SK-N-SH treated with all-trans-retinoic acid at 6 μM for 48 hours (cell line): Measurements from ENCODE around the gene AKR1E2.

Experiments
- ATAC-seq: fragments of 200-7000 bp; cut with Tn5 transposase; 3 replicates; pipeline ENCODE4 v1.9.1; 2020; ENCODE audit warnings: mild to moderate bottlenecking, moderate library complexity
- CSDC2 ChIP-seq: fragments of 250-450 bp; sonication (Bioruptor Pico); IDR thresholded peaks from 2 replicates; pipeline ENCODE4 v1.5.0; 2020; ENCODE audit warnings: mild to moderate bottlenecking, moderate library complexity
- CSRNP3 ChIP-seq: fragments of 250-450 bp; sonication (Bioruptor Pico); IDR thresholded peaks from 2 replicates; pipeline ENCODE4 v1.5.1; 2021; ENCODE audit warnings: mild to moderate bottlenecking, moderate library complexity
- ESRRG ChIP-seq: fragments of 250-450 bp; sonication (Bioruptor Pico); IDR thresholded peaks from 2 replicates; pipeline ENCODE4 v1.6.1; 2021; ENCODE audit warnings: mild to moderate bottlenecking
- OSR1 ChIP-seq: fragments of 250-450 bp; sonication (Bioruptor Pico); IDR thresholded peaks from 2 replicates; pipeline ENCODE4 v1.8.0; 2022; ENCODE audit warnings: moderate library complexity, mild to moderate bottlenecking, inconsistent platforms
- POU6F1 ChIP-seq: fragments of 250-450 bp; sonication (Bioruptor Pico); IDR thresholded peaks from 2 replicates; pipeline ENCODE4 v1.8.0; 2021; ENCODE audit warnings: low read depth, mild to moderate bottlenecking, moderate library complexity, borderline replicate concordance
- RARB ChIP-seq: fragments of 250-450 bp; sonication (Bioruptor Pico); IDR thresholded peaks from 2 replicates; pipeline ENCODE4 v1.8.0; 2021; ENCODE audit warnings: mild to moderate bottlenecking, moderate library complexity
- SNAI2 ChIP-seq: fragments of 250-450 bp; sonication (Bioruptor Pico); IDR thresholded peaks from 2 replicates; pipeline ENCODE4 v1.5.0; 2020; ENCODE audit warnings: mild to moderate bottlenecking, moderate library complexity
- TCF4 ChIP-seq: fragments of 250-450 bp; sonication (Bioruptor Pico); IDR thresholded peaks from 2 replicates; pipeline ENCODE4 v1.8.0; 2021; ENCODE audit warnings: mild to moderate bottlenecking, moderate library complexity, borderline replicate concordance
- TOX ChIP-seq: fragments of 250-450 bp; sonication (Bioruptor Pico); IDR thresholded peaks from 2 replicates; pipeline ENCODE4 v1.8.0; 2021; ENCODE audit warnings: mild to moderate bottlenecking, moderate library complexity, borderline replicate concordance
- ZC3H10 ChIP-seq: fragments of 250-450 bp; sonication (Bioruptor Pico); IDR thresholded peaks from 2 replicates; pipeline ENCODE4 v1.5.1; 2021; ENCODE audit warnings: mild to moderate bottlenecking, moderate library complexity
- ZFP3 ChIP-seq: fragments of 250-450 bp; sonication (Bioruptor Pico); IDR thresholded peaks from 2 replicates; pipeline ENCODE4 v1.5.0; 2020; ENCODE audit warnings: mild to moderate bottlenecking, moderate library complexity
- ZFP30 ChIP-seq: fragments of 450-650 bp; formaldehyde crosslinking; IDR thresholded peaks from 2 replicates; pipeline ENCODE4 v1.5.0; 2022; ENCODE audit warnings: mild to moderate bottlenecking, moderate library complexity
- ZNF565 ChIP-seq: fragments of 450-650 bp; formaldehyde crosslinking; conservative IDR thresholded peaks from 2 replicates; pipeline ENCODE4 v1.5.0; 2020; ENCODE audit warnings: low read depth, mild to moderate bottlenecking, moderate library complexity
- ZNF70 ChIP-seq: fragments of 450-650 bp; formaldehyde crosslinking; IDR thresholded peaks from 2 replicates; pipeline ENCODE4 v1.5.0; 2020; ENCODE audit warnings: mild to moderate bottlenecking, moderate library complexity
- ZNF8 ChIP-seq: fragments of 450-650 bp; formaldehyde crosslinking; IDR thresholded peaks from 2 replicates; pipeline ENCODE4 v1.5.0; 2020; ENCODE audit warnings: mild to moderate bottlenecking, moderate library complexity
- TF ChIP-seq, protein P1 (sequence below): fragments of 250-450 bp; sonication (Bioruptor Pico); IDR thresholded peaks from 2 replicates; pipeline ENCODE4 v1.8.0; 2020; ENCODE audit warnings: mild to moderate bottlenecking, moderate library complexity, borderline replicate concordance
- TF ChIP-seq, protein P2 (sequence below): fragments of 250-450 bp; sonication (Bioruptor Pico); IDR thresholded peaks from 2 replicates; pipeline ENCODE4 v1.5.0; 2020; ENCODE audit warnings: mild to moderate bottlenecking, moderate library complexity
- TF ChIP-seq, protein P3 (sequence below): fragments of 250-450 bp; sonication (Bioruptor Pico); IDR thresholded peaks from 2 replicates; pipeline ENCODE4 v1.5.1; 2020; ENCODE audit warnings: low read depth, mild to moderate bottlenecking, moderate library complexity

AKR1E2 gene

DNA sequence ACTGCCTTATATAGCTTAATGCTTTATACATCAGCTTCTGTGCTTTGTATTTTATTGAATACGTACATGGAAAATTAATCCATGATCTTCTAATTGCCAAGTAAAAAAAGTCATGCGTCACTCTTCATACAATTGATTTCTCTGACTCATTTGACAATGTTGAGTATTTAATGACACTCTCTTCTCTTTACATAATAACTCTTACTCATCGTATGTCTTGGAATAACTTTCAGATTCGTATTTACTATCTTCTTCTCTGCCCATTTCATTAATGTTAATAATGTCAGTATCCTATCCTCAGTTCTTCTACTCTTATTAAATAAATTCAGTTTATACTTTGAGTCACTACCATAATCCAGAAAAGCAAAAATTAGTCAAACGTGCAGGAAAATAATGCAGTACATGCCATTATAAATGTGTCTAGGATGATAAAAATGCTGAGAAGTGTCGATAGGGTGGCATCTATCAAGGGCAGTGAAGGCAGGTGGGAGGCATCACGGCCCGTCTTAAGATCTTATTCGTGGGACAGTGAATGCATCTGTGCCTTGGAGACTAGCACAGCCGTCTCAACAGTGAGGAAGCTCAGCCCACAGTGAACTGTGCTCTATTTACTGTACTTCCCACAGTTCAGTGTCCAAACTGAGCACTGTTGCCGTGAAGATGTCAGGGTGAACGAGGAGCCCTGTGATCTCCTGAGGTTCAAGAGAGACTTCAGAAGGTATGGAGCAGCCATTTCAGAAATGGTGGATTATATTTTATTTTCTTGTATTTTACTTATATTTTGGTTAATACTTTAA lies 39.8 kb upstream of the AKR1E2 start:
- no peak for ATAC-seq
- TF ChIP-seq ZFP30 (CRISPR knock-in tag) (no peak), ZNF70 (CRISPR knock-in tag) (no peak), TCF4 (CRISPR knock-in tag) (no peak), ZNF565 (CRISPR knock-in tag) (no peak), CSDC2 (CRISPR knock-in tag) (no peak), ZC3H10 (CRISPR knock-in tag) (no peak), ZFP3 (no peak), CSRNP3 (CRISPR knock-in tag) (no peak), OSR1 (CRISPR knock-in tag) (no peak), ESRRG (CRISPR knock-in tag) (no peak), RARB (CRISPR knock-in tag) (no peak), ZNF8 (no peak)
- TF ChIP-seq, protein P1, sequence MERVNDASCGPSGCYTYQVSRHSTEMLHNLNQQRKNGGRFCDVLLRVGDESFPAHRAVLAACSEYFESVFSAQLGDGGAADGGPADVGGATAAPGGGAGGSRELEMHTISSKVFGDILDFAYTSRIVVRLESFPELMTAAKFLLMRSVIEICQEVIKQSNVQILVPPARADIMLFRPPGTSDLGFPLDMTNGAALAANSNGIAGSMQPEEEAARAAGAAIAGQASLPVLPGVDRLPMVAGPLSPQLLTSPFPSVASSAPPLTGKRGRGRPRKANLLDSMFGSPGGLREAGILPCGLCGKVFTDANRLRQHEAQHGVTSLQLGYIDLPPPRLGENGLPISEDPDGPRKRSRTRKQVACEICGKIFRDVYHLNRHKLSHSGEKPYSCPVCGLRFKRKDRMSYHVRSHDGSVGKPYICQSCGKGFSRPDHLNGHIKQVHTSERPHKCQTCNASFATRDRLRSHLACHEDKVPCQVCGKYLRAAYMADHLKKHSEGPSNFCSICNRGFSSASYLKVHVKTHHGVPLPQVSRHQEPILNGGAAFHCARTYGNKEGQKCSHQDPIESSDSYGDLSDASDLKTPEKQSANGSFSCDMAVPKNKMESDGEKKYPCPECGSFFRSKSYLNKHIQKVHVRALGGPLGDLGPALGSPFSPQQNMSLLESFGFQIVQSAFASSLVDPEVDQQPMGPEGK (CRISPR knock-in tag): no peak
- TF ChIP-seq, protein P2, sequence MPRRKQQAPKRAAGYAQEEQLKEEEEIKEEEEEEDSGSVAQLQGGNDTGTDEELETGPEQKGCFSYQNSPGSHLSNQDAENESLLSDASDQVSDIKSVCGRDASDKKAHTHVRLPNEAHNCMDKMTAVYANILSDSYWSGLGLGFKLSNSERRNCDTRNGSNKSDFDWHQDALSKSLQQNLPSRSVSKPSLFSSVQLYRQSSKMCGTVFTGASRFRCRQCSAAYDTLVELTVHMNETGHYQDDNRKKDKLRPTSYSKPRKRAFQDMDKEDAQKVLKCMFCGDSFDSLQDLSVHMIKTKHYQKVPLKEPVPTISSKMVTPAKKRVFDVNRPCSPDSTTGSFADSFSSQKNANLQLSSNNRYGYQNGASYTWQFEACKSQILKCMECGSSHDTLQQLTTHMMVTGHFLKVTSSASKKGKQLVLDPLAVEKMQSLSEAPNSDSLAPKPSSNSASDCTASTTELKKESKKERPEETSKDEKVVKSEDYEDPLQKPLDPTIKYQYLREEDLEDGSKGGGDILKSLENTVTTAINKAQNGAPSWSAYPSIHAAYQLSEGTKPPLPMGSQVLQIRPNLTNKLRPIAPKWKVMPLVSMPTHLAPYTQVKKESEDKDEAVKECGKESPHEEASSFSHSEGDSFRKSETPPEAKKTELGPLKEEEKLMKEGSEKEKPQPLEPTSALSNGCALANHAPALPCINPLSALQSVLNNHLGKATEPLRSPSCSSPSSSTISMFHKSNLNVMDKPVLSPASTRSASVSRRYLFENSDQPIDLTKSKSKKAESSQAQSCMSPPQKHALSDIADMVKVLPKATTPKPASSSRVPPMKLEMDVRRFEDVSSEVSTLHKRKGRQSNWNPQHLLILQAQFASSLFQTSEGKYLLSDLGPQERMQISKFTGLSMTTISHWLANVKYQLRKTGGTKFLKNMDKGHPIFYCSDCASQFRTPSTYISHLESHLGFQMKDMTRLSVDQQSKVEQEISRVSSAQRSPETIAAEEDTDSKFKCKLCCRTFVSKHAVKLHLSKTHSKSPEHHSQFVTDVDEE (CRISPR knock-in tag): no peak
- TF ChIP-seq, protein P3, sequence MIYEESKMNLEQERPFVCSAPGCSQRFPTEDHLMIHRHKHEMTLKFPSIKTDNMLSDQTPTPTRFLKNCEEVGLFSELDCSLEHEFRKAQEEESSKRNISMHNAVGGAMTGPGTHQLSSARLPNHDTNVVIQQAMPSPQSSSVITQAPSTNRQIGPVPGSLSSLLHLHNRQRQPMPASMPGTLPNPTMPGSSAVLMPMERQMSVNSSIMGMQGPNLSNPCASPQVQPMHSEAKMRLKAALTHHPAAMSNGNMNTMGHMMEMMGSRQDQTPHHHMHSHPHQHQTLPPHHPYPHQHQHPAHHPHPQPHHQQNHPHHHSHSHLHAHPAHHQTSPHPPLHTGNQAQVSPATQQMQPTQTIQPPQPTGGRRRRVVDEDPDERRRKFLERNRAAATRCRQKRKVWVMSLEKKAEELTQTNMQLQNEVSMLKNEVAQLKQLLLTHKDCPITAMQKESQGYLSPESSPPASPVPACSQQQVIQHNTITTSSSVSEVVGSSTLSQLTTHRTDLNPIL (CRISPR knock-in tag): no peak

GRCh38 chr10:4790045-4790444 lies 36.0 kb upstream of the AKR1E2 start:
- no peak for ATAC-seq

DNA sequence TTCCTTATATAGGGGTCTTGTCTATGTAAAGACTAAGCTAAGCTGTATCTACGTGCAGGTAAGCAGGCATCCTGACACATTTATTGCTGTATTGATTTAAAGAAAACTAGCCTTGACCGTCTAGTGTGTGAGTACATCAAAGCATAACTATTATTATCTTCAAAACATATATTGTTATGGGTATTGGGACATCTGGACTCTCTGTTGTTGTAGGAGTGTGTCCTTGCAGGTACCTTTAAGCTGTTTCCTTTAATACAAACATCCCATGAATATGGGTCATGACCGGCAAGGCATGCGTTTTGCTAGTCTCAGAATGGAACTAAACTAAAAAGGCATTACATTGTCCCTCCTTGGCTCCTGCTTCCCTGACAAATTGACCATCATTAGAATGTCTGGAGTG lies 35.1 kb upstream of the AKR1E2 start:
- ATAC-seq: no peak
- TF ChIP-seq ZNF70 (CRISPR knock-in tag): no peak
- no peak for TF ChIP-seq RARB (CRISPR knock-in tag)
- no peak for TF ChIP-seq ESRRG (CRISPR knock-in tag)
- TF ChIP-seq TOX (CRISPR knock-in tag): no peak
- TF ChIP-seq, protein P1 (CRISPR knock-in tag): no peak
- no peak for TF ChIP-seq POU6F1 (CRISPR knock-in tag)
- no peak for TF ChIP-seq ZFP30 (CRISPR knock-in tag)
- TF ChIP-seq TCF4 (CRISPR knock-in tag): no peak
- TF ChIP-seq, protein P2 (CRISPR knock-in tag): no peak

More at GRCh38 chr10:4790045-4790444, 36.0 kb upstream of the AKR1E2 start:
- no peak for TF ChIP-seq SNAI2 (CRISPR knock-in tag)
